OCI-LY7 (cell line): ENCODE results near the gene ADSS1. TPM values are rescaled to one million over a fixed set of nuclear protein-coding genes. Genes with fewer than 3 reads are reported as not detected.
"Not testable (repeated sequence)": the region's sequence is repeated elsewhere in the genome, so short reads cannot be mapped to it uniquely, and the experiment has no call there.

ENCODE experiments used
- BruUV-seq: library from RNA; stranded (reverse); fragments of 400-500 nt; replicated peaks from 2 replicates; lab custom pipeline; 2021; lab: Mats Ljungman, UMichigan
- CTCF ChIA-PET: fragments of 300-600 bp; sonication (Branson Sonifier 250); formaldehyde crosslinking; loops from one replicate; lab custom pipeline; 2022; ENCODE audit warnings: antibody characterized with exemption; ENCODE audit not compliant: unreplicated experiment; lab: Charles Lee
- POLR2A ChIA-PET: fragments of 300-600 bp; sonication (Branson Sonifier 250); formaldehyde crosslinking; loops from one replicate; lab custom pipeline; 2022; ENCODE audit warnings: antibody characterized with exemption; lab: Charles Lee
- DNase-seq: peaks from one replicate; pipeline ENCODE4 v3.0.0-alpha.2; 2015; ENCODE audit warnings: low spot score
- H2AFZ ChIP-seq: fragments of 200-600 bp; sonication (generic), shearing (Covaris generic); 2 replicates; pipeline ENCODE4 v1.6.1; 2014; ENCODE audit warnings: mild to moderate bottlenecking, antibody characterized with exemption, low read length, moderate library complexity
- H3K27ac ChIP-seq: fragments of 200-600 bp; sonication (generic); 2 replicates; pipeline ENCODE4 v1.5.1; 2014; ENCODE audit warnings: mixed run types, low read depth, mild to moderate bottlenecking, moderate library complexity, low read length, inconsistent platforms; ENCODE audit not compliant: poor library complexity, severe bottlenecking
- H3K36me3 ChIP-seq: fragments of 200-600 bp; sonication (generic); 2 replicates; pipeline ENCODE4 v1.6.1; 2014; ENCODE audit warnings: mild to moderate bottlenecking, antibody characterized with exemption, low read length, moderate library complexity, mixed read lengths; ENCODE audit not compliant: insufficient read depth
- H3K4me1 ChIP-seq: fragments of 200-600 bp; sonication (generic); 2 replicates; pipeline ENCODE4 v1.5.1; 2014; ENCODE audit warnings: mild to moderate bottlenecking, low read length; ENCODE audit not compliant: insufficient read depth, poor library complexity, severe bottlenecking
- H3K4me2 ChIP-seq: fragments of 200-600 bp; sonication (generic); 2 replicates; pipeline ENCODE4 v1.6.1; 2014; ENCODE audit warnings: mild to moderate bottlenecking, low read length
- H3K4me3 ChIP-seq: fragments of 200-600 bp; sonication (generic); 2 replicates; pipeline ENCODE4 v1.5.1; 2014; ENCODE audit warnings: mild to moderate bottlenecking, low read depth, low read length; ENCODE audit not compliant: poor library complexity, severe bottlenecking
- H3K79me2 ChIP-seq: fragments of 200-600 bp; sonication (generic); 2 replicates; pipeline ENCODE4 v1.6.1; 2016; ENCODE audit warnings: low read depth, mild to moderate bottlenecking, low read length, moderate library complexity, mixed read lengths; ENCODE audit not compliant: insufficient read depth
- H3K9me2 ChIP-seq: fragments of 200-600 bp; sonication (generic); 2 replicates; pipeline ENCODE4 v1.6.1; 2016; ENCODE audit warnings: mild to moderate bottlenecking, low read length, mixed read lengths; ENCODE audit not compliant: insufficient read depth
- H3K9me3 ChIP-seq: fragments of 200-600 bp; sonication (generic); 2 replicates; pipeline ENCODE4 v1.6.1; 2014; ENCODE audit warnings: mild to moderate bottlenecking, mixed run types, low read length, mixed read lengths
- H4K20me1 ChIP-seq: fragments of 200-600 bp; sonication (generic); 2 replicates; pipeline ENCODE4 v1.6.1; 2014; ENCODE audit warnings: mild to moderate bottlenecking, antibody characterized with exemption, low read length, moderate library complexity, mixed read lengths; ENCODE audit not compliant: insufficient read depth
- CTCF ChIP-seq: fragments of 200-600 bp; sonication (generic); conservative IDR thresholded peaks from 2 replicates; pipeline ENCODE4 v1.5.1; 2014; ENCODE audit warnings: mild to moderate bottlenecking, antibody characterized with exemption, low read length, moderate library complexity, mixed read lengths
- EZH2phosphoT487 ChIP-seq: fragments of 200-600 bp; sonication (generic); IDR thresholded peaks from 2 replicates; pipeline ENCODE4 v1.6.1; 2018; ENCODE audit warnings: low read depth, borderline replicate concordance, mild to moderate bottlenecking, mixed run types, antibody characterized with exemption, low read length, moderate library complexity, mixed read lengths
- intact Hi-C: fragments of 100-400 bp; cut with micrococcal nuclease; formaldehyde crosslinking; loops from one replicate; pipeline ENCODE4 v1.10.0; 2022; ENCODE audit not compliant: unreplicated experiment
- total RNA-seq, 2 experiments: library from RNA; depleted of rRNA in 1 of 2; stranded (reverse); fragments of >200 nt in 1 of 2; shearing (Covaris generic) in 1 of 2; gene quantifications; 2 replicates each; pipeline ENCODE4 v1.2.3, GENCODE V29; 2014 to 2022

The ADSS1 gene
- total RNA-seq, 2 experiments from 2014 or later: 2.8 TPM; not detected in 1

GRCh38 chr14:104726600-104727451 lies 2.8 kb downstream of the ADSS1 start:
- Histone ChIP-seq H4K20me1 (no peaks in the 10 kb centered on the region), H3K36me3 (no peaks in the 10 kb centered on the region), H3K79me2 (no peaks in the 10 kb centered on the region), H2AFZ (no peak overlapping the region), H3K9me2 (no peaks in the 10 kb centered on the region), H3K9me3 (no peaks in the 10 kb centered on the region), H3K27ac (no peak overlapping the region), H3K4me2 (no peak overlapping the region), H3K4me3 (no peak overlapping the region), H3K4me1 (no peaks in the 10 kb centered on the region)
- TF ChIP-seq EZH2phosphoT487 (no peak), CTCF (0 out of 2 replicates have a peak, but pooled peaks have one; percentile 13)
- ChIA-PET POLR2A (no interaction called here), CTCF (no interaction called here)
- no peak for DNase-seq
- intact Hi-C loops: no loop called here
- no TSS peak for BruUV-seq

- no peak for TF ChIP-seq EZH2phosphoT487
- Histone ChIP-seq H4K20me1 (no peaks in the 10 kb centered on the region), H3K79me2 (no peaks in the 10 kb centered on the region), H3K4me2 (no peak overlapping the region), H3K9me2 (no peaks in the 10 kb centered on the region), H3K9me3 (no peaks in the 10 kb centered on the region), H3K4me1 (no peaks in the 10 kb centered on the region), H3K36me3 (no peaks in the 10 kb centered on the region), H3K27ac (no peak overlapping the region), H3K4me3 (no peak overlapping the region), H2AFZ (no peak overlapping the region)
- ChIA-PET CTCF (no interaction called here), POLR2A (no interaction called here)
- BruUV-seq: no TSS peak
- intact Hi-C loops: no loop called here
- no peak for DNase-seq
Measured at GRCh38 chr14:104728631-104729030, 4.6 kb downstream of the ADSS1 start.

GRCh38 chr14:104729176-104729834 lies 5.3 kb downstream of the ADSS1 start:
- H3K79me2 ChIP-seq, intact Hi-C loops, H4K20me1 ChIP-seq, H3K4me1 ChIP-seq, POLR2A ChIA-PET, H3K36me3 ChIP-seq, H3K9me2 ChIP-seq, BruUV-seq, H3K4me3 ChIP-seq, DNase-seq, H3K4me2 ChIP-seq, CTCF ChIA-PET, H3K9me3 ChIP-seq, H2AFZ ChIP-seq, H3K27ac ChIP-seq: not testable (repeated sequence)
